GM21717 (cell line): ENCODE measurements around the gene NACA.
"Not testable (repeated sequence)": the region's sequence is repeated elsewhere in the genome, so short reads cannot be mapped to it uniquely, and the experiment has no call there.

Experiments
- ATAC-seq: cut with Tn5 transposase; IDR thresholded peaks from one replicate; pipeline ENCODE4 v1.9.1; 2021; ENCODE audit warnings: mild to moderate bottlenecking, moderate library complexity; ENCODE audit not compliant: unreplicated experiment

NACA gene

GRCh38 chr12:56725723-56726102 is 614 bp upstream of the NACA start:
- no peak for ATAC-seq

- no peak for ATAC-seq
These were observed 463 bp downstream of the NACA start for GRCh38 chr12:56724701-56724971.

- ATAC-seq = no peak
These were observed 1.0 kb downstream of the NACA start for GRCh38 chr12:56723889-56724700.

GRCh38 chr12:56723352-56723751 is 1.7 kb downstream of the NACA start:
- no peak for ATAC-seq

GRCh38 chr12:56722832-56723231 is 2.3 kb downstream of the NACA start:
- ATAC-seq = no peak

- no peak for ATAC-seq
These were observed 3.4 kb downstream of the NACA start for GRCh38 chr12:56721721-56722120.

- no peak for ATAC-seq
These were observed 3.9 kb downstream of the NACA start for GRCh38 chr12:56721216-56721615.

- no peak for ATAC-seq
These were observed 4.4 kb downstream of the NACA start for GRCh38 chr12:56720731-56721151.

- no peak for ATAC-seq
These were observed 6.0 kb downstream of the NACA start for GRCh38 chr12:56719056-56719455.

GRCh38 chr12:56718636-56719035 is 6.5 kb downstream of the NACA start:
- no peak for ATAC-seq

- no peak for ATAC-seq
These were observed 7.0 kb downstream of the NACA start for GRCh38 chr12:56718149-56718548.

GRCh38 chr12:56716933-56717880 is 7.9 kb downstream of the NACA start:
- no peak for ATAC-seq

GRCh38 chr12:56716458-56716857 is 8.6 kb downstream of the NACA start:
- ATAC-seq = no peak

- ATAC-seq = no peak
These were observed 9.3 kb downstream of the NACA start for GRCh38 chr12:56715798-56716197.

GRCh38 chr12:56714431-56714929 is 10.6 kb downstream of the NACA start:
- ATAC-seq = no peak

- ATAC-seq = no peak
These were observed 11.8 kb downstream of the NACA start for GRCh38 chr12:56713345-56713744.

GRCh38 chr12:56709759-56710376 is 15.2 kb downstream of the NACA start:
- no peak for ATAC-seq

- ATAC-seq = not testable (repeated sequence)
These were observed 20.6 kb downstream of the NACA start for GRCh38 chr12:56704522-56704921.

- ATAC-seq = no peak
These were observed 26.0 kb downstream of the NACA start for GRCh38 chr12:56699020-56699661.

- ATAC-seq = no peak
These were observed 29.6 kb downstream of the NACA start for GRCh38 chr12:56695327-56696101.
